ENCODE measurements around the gene EIF4G2.

- TF ChIP-seq CTCF (conservative IDR thresholded peaks at IDR 0.05; ENCODE audit: low read length) (no peak), EZH2phosphoT487 (IDR thresholded peaks at IDR 0.05; ENCODE audit: borderline replicate concordance) (no peak)
Measured at GRCh38 chr11:10846660-10847059, 37.9 kb upstream of the EIF4G2 start.

Measured in Loucy (cell line).